NCI-H2227 (cell line): ENCODE results near the gene B4GALNT2.
"Not testable (repeated sequence)": the region's sequence is repeated elsewhere in the genome, so short reads cannot be mapped to it uniquely, and the experiment has no call there.

Experiments
- DNase-seq: peaks from one replicate; lab custom pipeline; 2025; ENCODE audit not compliant: unreplicated experiment; lab: John Stamatoyannopoulos, UW

Gene B4GALNT2

DNA sequence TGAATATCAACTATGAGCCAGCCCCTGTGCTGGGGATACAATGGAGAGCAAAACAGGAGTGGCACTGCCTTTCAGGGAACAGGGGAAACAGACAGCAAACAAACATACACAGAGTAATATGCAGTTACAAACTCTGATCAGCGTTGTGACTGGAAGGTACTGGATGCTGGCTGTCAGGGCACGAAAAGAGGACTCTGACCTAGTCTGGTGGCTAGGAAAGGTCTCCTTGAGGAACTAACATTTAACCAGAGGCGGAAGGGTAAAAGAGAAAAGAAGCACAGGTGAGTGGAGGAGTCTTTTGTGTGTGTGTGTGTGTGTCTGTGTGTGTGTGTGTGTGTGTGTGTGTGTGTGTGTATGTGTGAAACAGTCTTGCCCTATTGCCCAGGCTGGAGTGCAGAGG lies 12.4 kb upstream of the B4GALNT2 start:
- no peak for DNase-seq

DNA sequence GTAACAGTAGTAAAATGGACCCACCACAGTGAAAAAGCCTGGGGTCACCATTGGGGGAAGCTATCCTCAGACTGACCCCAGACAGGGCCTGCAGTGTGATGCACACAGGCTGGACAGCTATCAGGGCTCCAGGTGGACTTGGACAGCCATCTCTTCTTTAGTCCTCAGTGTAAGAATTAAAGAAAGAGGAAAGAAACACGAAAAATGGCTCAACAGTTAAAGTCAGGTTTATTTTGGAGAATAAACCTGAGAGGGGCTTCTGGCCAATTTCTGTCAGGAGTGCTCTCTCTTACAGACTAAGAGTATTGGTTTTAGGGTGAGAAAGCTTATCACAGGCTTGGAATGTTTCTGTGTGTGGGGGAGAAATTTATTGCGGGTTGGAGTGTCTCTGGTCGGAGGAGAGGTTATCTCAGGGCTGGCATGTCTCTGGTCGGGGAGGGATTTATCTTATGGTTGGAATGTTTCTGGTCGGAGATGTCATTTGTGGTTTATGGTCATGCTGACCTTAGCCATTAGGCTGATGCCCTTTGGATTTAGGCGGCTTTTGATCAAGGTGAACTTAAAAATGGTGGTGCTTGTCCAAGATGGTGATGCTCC lies 10.8 kb upstream of the B4GALNT2 start:
- no peak for DNase-seq

DNA sequence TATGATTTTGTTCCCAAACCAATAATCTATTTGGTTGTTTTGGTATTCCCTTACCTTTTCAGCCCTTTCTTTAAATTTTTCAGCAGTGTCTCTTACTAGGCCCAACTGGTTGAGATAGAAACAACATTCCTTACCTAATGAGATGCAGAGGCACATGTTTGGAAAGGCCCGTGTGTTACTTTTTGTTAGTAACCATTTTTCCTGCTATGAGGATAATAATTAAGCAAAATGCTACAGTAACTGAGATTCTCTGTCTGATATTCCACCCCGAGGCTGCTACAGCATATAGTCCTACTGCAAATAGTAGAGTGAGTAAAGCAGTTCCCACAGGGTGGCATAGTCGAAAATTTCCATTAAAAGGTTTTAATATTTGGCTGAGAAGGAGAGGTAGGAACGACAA lies 10.0 kb upstream of the B4GALNT2 start:
- DNase-seq, result no peak

DNA sequence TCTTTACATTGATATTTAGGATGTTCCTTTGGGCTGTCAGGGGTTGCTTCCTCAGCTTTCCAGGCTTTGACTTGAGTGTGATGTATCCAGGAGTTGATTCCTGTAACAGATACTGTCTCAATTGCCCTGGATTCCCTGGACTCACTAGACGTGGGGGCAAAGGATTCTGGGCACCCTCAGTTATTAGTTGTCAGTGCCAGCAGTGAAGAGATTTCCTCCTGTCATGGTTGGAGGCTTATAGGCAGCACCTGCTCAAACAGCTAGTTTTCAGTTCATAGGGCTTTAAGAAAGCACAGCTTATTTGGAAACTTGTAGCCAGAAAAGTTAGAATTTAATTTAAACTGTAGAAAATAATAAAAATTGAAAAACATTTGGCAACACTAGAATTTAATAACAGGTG lies 9.5 kb upstream of the B4GALNT2 start:
- no peak for DNase-seq

DNA sequence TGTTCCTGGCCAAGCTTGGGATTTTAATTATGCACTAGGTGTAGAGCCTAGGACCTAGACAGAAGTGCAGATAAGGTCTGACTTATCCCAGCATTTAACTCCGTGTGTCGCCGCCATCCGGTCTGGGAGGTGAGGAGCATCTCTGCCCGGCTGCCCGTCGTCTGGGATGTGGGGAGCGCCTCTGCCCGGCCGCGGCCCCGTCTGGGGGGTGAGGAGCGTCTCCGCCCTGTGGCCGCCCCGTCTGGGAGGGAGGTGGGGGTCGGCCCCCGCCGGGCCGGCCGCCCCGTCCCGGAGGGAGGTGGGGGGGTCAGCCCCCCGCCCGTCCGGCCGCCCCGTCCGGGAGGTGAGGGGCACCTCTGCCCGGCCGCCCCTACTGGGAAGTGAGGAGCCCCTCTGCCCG lies 7.1 kb upstream of the B4GALNT2 start:
- no peak for DNase-seq

DNA sequence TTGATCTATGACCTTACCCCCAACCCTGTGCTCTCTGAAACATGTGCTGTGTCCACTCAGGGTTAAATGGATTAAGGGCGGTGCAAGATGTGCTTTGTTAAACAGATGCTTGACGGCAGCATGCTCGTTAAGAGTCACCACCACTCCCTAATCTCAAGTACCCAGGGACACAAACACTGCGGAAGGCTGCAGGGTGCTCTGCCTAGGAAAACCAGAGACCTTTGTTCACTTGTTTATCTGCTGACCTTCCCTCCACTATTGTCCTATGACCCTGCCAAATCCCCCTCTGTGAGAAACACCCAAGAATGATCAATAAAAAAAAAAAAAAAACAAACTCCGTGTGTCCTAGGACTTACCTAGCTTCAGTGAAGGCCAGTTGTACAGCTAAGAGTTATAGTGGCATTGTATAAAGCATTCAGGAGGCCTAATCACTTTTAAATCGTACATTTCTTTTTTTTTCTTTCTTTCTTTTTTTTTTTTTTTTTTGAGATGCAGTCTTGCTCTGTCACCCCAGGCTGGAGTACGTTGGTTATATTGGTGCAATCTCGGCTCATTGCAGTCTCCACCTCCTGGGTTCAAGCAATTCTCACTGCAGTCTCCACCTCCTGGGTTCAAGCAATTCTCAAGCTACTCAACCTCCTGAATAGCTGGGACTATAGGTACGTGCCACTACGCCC lies 6.2 kb upstream of the B4GALNT2 start:
- DNase-seq, result not testable (repeated sequence)

DNA sequence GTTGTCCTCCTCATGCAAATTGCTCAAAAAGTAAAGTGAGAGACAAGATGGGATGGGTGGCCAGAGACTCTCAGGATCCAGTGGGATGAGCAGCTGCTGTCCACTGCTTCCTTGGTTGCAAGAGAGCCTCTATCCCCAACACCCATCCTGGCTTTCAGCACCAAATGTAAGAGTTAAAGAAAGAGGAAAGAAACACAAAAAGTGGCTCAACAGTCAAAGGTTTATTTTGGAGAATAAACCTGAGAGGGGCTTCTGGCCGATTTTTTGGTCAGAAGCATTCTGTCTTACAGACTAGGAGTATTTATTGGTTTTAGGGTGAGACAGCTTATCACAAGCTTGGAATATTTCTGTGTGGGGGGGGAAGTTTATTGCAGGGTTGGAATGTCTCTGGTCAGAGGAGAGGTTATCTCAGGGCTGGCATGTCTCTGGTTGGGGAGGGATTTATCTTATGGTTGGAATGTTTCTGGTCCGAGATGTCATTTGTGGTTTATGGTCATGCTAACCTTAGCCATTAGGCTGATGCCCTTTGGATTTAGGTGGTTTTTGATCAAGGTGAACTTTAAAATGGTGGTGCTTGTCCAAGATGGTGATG lies 3.1 kb upstream of the B4GALNT2 start:
- not testable (repeated sequence) for DNase-seq

DNA sequence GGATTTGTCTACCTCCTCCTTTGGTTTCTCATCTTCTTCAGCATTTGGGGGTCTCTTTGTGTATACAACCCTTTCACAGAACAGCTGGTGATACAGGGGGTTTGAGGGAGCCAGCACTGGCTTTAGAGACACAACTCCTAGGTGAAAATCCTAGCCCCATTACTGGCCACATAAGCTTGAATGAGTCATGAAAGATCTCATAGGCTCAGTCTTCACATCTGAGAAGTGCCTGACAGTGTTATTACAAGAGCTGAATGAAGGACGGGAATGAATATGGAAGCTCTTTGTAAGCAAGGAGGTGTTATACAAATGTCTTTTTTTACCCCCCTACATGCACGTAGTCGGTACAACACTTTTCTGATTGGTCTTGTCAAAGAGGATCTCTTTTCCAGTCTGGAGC lies 1.7 kb upstream of the B4GALNT2 start:
- DNase-seq, result no peak

DNA sequence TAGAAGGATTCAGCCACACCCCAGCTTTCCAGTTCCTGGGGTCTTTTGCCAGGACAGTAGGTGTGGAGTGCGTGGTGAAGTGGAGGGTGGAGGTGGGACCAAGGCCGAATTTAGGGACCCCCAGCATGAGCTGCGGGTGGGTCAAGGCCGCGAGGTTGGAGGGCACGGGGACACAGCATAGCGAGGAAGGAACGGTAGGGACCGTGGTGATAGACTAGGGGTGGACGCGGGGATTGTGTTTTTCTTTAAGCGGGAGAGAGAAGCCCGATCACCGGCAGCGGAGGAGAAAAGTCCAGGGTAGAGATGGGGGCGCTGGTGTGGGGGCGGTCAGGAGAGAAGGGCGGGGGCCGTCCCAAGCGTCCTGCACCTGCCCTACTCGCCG lies 261 bp upstream of the B4GALNT2 start:
- no peak for DNase-seq

DNA sequence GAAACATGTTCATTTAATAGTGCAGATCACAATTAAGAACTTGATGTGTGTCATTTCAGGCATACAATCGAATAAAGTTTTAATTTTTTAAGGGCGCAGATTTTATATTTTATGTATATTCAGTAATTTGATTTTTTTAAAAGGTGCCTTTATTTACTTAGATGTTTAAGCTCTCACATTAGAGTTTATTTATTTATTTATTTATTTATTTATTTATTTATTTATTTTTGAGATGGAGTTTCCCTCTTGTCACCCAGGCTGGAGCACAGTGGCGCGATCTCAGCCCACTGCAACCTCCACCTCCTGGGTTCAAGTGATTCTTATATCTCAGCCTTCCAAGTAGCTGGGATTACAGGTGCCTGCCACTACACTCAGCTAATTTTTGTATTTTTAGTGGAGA lies 3.8 kb downstream of the B4GALNT2 start:
- no peak for DNase-seq

DNA sequence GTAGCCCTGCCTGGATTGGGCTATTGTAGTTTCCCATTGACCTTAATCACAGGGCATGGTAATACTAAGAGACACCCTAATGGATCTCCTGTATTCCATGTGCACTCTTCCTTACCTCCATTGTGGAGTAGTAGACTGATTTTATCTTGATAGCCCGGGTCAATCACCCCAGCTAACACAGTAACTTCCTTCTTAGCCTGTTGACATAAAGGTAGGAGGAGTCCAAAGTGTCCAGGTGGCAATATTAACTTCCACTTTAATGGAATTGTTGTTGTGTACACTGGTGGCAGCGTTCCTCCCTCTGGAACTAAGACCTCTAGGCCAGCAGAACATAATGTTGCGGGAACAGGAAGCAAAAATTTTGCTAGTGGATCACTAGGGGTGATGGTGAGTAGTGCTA lies 13.1 kb downstream of the B4GALNT2 start:
- DNase-seq, result not testable (repeated sequence)

DNA sequence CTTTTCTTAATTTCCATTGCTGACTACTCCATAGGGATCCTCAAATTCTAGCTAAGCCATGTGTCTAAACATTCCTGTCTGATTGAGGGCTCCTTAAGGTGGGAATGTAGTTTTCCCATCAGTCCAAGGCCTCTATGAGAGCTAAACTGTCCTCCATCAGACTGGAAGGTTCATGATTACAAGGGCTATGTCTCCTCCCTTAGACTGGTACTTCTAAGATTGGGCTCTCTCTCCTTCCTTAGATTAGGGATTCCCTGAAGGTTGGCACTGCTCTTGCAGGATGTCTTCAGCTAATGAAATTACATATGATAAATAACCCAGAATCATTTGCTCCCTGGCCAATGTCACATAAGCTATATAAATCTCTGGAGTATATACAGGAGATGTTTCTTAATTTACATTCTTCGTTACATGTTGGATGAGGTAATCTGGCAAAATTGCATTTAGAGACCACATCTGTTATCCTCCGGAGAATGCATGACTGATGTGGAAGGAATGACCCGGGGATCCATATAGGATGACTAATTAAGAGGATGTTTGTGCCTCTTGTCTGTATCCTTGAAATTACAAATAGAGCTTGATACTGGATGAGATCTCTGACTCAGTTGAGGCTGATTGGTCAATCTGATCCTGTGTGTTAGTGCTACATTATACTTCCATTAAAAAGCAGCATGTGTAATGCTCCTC lies 14.2 kb downstream of the B4GALNT2 start:
- DNase-seq, result no peak

DNA sequence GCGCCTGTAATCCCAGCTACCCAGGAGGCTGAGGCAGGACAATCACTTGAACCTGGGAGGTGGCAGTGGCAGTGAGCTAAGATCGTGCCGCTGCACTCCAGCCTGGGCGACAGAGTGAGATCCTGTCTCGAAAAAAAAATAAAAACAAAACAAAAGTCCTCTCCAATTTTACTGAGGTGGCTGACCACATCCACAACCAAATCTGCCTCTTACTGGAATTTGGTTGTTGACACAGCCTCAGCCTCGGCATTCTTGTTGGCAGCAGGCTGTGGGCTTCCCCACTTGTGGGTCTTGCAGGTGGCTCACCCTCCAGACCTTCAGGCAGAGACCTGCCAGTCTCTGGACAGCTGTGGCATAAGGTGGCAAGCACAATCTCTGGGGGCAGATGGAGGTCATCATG lies 15.6 kb downstream of the B4GALNT2 start:
- no peak for DNase-seq

DNA sequence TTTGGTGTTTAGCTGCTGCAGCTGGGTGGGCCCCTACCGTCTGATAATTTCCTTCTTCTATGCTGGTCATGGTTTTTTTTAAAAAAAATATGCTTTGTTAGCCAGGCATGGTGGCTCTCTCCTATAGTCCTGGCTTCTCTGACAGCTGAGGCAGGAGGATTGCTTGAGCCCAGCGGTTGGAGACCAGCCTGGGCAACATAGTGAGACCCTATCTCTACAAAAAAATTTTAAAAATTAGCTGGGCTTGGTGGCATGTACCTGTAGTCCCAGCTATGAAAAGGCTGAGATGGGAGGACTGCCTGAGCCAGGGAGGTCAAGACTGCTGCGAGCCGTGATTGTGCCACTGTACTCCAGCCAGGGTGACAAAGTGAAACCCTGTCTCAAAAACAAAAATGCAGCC lies 19.4 kb downstream of the B4GALNT2 start:
- no peak for DNase-seq

DNA sequence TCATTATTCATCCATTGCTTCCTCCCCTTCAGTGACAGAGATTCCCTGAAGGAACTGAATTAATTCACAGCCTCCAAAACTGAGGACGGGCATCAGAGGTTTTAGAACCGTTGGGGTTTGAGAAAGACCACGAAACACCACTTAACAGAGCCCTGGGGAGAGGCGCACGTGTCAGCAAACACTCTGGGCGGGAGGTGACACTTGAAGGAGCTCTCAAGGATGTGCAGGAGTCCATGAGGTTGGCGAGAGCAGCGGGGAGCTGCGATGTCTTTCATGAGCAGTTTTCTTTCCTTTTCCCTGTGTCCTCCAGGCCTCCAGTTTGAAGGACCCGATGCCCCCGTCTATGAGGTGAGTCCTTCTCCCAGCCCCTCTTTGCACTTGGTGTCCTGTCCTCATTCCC lies 23.7 kb downstream of the B4GALNT2 start:
- no peak for DNase-seq

DNA sequence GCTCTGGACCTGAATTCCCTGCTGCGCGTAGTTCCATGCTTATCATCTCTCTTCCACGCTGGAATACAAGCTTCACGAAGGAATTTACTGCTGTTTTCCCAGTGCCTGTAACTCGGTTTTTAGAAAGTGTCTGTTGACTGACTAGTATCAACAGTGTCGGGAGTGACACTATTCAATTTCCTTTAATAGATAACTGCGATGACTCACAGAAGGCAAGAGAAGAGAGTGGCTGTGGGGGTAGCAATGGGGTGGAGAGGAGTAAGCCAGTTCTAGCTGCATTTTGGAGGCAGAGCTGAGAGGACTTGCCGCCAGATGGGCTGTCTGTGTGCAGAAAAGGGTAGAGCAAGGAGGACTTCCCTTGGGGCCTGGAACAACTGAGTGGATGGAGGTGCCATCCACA lies 25.2 kb downstream of the B4GALNT2 start:
- DNase-seq, result no peak

DNA sequence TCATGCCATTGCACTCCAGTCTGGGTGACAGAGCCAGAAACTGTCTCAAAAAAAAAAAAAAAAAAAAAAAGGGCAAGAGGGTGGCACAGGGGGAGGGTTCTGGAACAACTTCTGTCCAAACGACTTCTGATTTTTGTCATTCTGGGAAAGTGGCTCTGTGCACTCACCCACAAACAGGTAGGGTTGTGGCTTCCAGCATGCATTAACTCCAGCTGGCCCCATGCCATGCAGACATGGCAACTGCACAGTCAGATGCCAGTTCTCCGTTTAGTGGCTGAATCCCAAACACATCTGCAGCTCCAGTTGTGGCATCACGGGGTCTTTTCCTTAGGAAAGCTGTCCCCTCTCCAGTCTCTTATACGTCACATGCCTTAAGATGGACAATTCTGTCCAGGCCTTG lies 30.3 kb downstream of the B4GALNT2 start:
- no peak for DNase-seq

DNA sequence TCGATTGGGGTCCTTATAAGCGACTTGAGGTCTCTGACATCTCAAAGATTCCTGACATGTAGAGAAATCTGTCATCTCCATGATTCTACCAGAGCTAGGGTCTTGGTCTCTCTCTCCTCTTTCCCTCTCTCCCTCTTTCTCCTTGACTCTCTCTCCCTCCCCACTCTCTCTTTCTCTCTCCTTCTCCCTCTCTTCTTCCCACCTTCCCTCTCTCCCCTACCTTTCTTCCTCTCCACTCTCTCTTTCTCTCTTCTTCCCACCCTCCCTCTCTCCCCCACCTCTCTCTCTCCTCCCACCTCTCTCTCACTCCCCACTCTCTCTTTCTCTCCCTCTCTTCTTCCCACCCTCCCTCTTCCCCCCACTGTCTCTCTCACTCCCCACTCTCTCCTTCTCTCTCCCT lies 32.6 kb downstream of the B4GALNT2 start:
- no peak for DNase-seq

DNA sequence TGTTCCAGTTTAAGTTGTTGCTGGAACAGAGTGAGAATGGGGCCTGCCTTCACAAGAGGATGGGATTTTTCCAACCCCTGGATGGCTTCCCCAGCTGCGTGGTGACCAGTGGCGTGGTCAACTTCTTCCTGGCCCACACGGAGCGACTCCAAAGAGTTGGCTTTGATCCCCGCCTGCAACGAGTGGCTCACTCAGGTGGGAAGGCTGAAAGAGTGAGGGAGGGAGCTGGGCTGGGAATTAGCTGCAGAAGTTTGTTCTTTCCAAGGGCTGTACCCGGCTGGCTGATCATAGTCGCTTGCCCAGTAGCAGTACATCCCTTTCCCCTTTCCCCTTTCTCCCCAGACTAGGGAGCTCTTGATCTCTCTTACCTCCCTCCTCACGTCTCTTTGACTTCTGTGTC lies 36.1 kb downstream of the B4GALNT2 start:
- no peak for DNase-seq

DNA sequence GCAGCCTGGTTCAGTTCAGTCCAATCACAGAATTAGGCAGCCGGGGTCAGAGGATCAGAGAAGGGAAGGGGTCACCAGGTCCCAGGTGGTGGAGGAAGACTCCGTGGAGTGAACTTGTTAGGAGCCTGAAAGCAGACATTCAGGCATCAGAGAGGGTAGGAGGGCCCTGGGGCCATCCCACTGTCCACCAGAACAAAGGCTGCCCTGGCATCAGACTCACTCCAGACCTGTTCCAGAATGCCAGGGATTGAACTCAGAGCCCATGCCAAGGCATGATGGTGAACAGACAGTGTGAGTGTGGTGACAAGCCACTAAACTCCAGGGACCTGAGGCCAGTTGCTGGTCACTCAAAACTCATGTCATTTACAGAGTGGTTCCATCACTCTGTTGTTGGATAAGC lies 37.6 kb downstream of the B4GALNT2 start:
- no peak for DNase-seq

DNA sequence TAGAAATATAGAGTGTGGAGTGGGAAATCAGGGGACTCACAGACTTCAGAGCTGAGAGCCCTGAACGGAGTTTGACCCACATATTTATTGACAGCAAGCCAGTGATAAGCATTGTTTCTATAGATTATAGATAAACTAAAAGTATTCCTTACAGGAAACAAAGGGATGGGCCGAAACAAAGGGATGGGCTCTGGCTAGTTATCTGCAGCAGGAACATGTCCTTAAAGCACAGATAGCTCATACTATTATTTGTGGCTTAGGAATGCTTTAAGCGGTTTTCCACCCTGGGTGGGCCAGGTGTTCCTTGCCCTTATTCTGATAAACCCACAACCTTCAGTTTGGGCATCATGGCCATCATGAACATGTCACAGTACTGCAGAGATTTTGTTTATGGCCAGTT lies 38.1 kb downstream of the B4GALNT2 start:
- not testable (repeated sequence) for DNase-seq

DNA sequence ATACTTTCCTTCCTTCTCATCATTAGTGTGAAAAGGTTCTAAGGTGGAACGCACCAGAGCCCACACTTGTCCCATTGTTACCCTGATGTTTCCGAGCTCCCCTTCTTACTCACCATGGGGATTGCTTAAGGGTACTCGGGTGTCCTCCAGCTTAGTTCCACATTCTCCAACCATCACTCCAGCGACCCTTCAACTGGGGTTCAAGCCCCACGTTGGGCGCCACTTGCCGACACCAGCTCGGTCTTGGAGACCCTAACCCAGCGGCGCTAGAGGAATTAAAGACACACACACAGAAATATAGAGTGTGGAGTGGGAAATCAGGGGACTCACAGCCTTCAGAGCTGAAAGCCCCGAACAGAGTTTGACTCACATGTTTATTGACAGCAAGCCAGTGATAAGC lies 43.4 kb downstream of the B4GALNT2 start:
- not testable (repeated sequence) for DNase-seq
